HepG2 (cell line): ENCODE data around the gene OBSL1. TPM values are rescaled to one million over a fixed set of nuclear protein-coding genes. Genes with fewer than 3 reads are reported as not detected.

Source experiments
- AGO1 ChIP-seq: fragments of 200-400 bp; formaldehyde crosslinking; IDR thresholded peaks from 2 replicates; pipeline ENCODE4 v1.6.1; 2017; ENCODE audit warnings: mild to moderate bottlenecking, low read depth, low read length, moderate library complexity; ENCODE audit not compliant: poor library complexity, severe bottlenecking
- CERS6 ChIP-seq: sonication (generic); formaldehyde crosslinking; IDR thresholded peaks from 2 replicates; pipeline ENCODE4 v1.5.0; 2020; ENCODE audit warnings: missing genetic modification reagents
- CHD4 ChIP-seq: fragments of 200-600 bp; sonication (generic); IDR thresholded peaks from 2 replicates; pipeline ENCODE4 v1.7.0; 2017; ENCODE audit warnings: mild to moderate bottlenecking, low read length, borderline replicate concordance
- CSRNP1 ChIP-seq: sonication (generic); formaldehyde crosslinking; IDR thresholded peaks from 2 replicates; pipeline ENCODE4 v1.8.1; 2023; ENCODE audit warnings: mild to moderate bottlenecking, missing genetic modification reagents
- ELK4 ChIP-seq: sonication (generic); formaldehyde crosslinking; IDR thresholded peaks from 2 replicates; pipeline ENCODE4 v1.9.0; 2021; ENCODE audit warnings: missing genetic modification reagents, borderline replicate concordance
- GABPB1 ChIP-seq: IDR thresholded peaks from 2 replicates; pipeline ENCODE4 v1.6.1; 2016; ENCODE audit warnings: mild to moderate bottlenecking, missing genetic modification reagents, moderate library complexity, missing compliant biosample characterization
- NRL ChIP-seq: sonication (generic); formaldehyde crosslinking; IDR thresholded peaks from 2 replicates; pipeline ENCODE4 v1.5.0; 2020; ENCODE audit warnings: missing genetic modification reagents, mild to moderate bottlenecking, moderate library complexity, borderline replicate concordance
- POLR2G ChIP-seq: fragments of 200-400 bp; formaldehyde crosslinking; IDR thresholded peaks from 2 replicates; pipeline ENCODE4 v1.6.1; 2018; ENCODE audit warnings: mild to moderate bottlenecking, low read depth, low read length, moderate library complexity
- REXO4 ChIP-seq: sonication (generic); formaldehyde crosslinking; IDR thresholded peaks from 2 replicates; pipeline ENCODE4 v1.8.0; 2022; ENCODE audit warnings: missing genetic modification reagents, mild to moderate bottlenecking, borderline replicate concordance
- SRF ChIP-seq: IDR thresholded peaks from 2 replicates; pipeline ENCODE4 v1.6.1; 2011; ENCODE audit warnings: mild to moderate bottlenecking, low read depth, low read length, moderate library complexity
- TBX2 ChIP-seq: sonication (generic); formaldehyde crosslinking; IDR thresholded peaks from 2 replicates; pipeline ENCODE4 v1.5.0; 2020; ENCODE audit warnings: missing genetic modification reagents, mild to moderate bottlenecking, borderline replicate concordance
- WIZ ChIP-seq: sonication (generic); formaldehyde crosslinking; IDR thresholded peaks from 2 replicates; pipeline ENCODE4 v1.5.1; 2020; ENCODE audit warnings: mild to moderate bottlenecking, missing genetic modification reagents
- ZBTB40 ChIP-seq, 2 experiments: fragments of 450-650 bp in 1 of 2; sonication (generic) in 1 of 2; formaldehyde crosslinking in 1 of 2; IDR thresholded peaks; 2 replicates each; pipeline versions ENCODE4 v1.6.1 to v1.8.0; 2016 to 2022; ENCODE audit warnings: antibody characterized with exemption in 1 of 2, mild to moderate bottlenecking in 1 of 2, missing genetic modification reagents in 1 of 2
- ZNF563 ChIP-seq: sonication (generic); formaldehyde crosslinking; IDR thresholded peaks from 2 replicates; pipeline ENCODE4 v1.8.0; 2022; ENCODE audit warnings: mild to moderate bottlenecking, moderate library complexity, missing genetic modification reagents
- ZSCAN21 ChIP-seq: sonication (generic); formaldehyde crosslinking; IDR thresholded peaks from 2 replicates; pipeline ENCODE4 v1.8.0; 2022; ENCODE audit warnings: mild to moderate bottlenecking, missing genetic modification reagents, moderate library complexity, borderline replicate concordance
- polyA plus RNA-seq, 8 experiments: library from polyadenylated mRNA; depleted of rRNA in 3 of 8; stranded (reverse) in 7 of 8; unstranded in 1 of 8; fragments of >200 nt; fragmentation: Illumina TruSeq in 4 of 8; extraction: Trizol in 4 of 8; gene quantifications; 2 replicates each; pipeline versions ENCODE4 v1.2.1 to v1.2.3, GENCODE V29; 2011 to 2016; ENCODE audit warnings: low read depth in 4 of 8, missing spikeins in 1 of 8, mixed read lengths in 1 of 8; ENCODE audit not compliant: insufficient read depth in 1 of 8
- total RNA-seq, 5 experiments: library from RNA; depleted of rRNA; stranded (reverse); fragments of >200 nt; fragmentation: Illumina TruSeq; extraction: Trizol; gene quantifications; 2 replicates each; pipeline ENCODE4 v1.2.3, GENCODE V29; 2016; ENCODE audit warnings: low read depth in 1 of 5

Gene OBSL1
- total and polyA plus RNA-seq, 2 of the 13 experiments (the other 11 are each of a cell fraction or from before 2014, with no cell fraction given): 86.7 to 218 TPM

GRCh38 chr2:219567791-219568361 is 3.5 kb downstream of the OBSL1 start (continued):
- TF ChIP-seq ZBTB40 (IDR thresholded peaks at IDR 0.05) (no peak), ZBTB40 (CRISPR knock-in tag; IDR thresholded peaks at IDR 0.05) (peak; percentile 40; the same call in 1 of the 2 replicates), AGO1 (peak; percentile 96), TBX2 (CRISPR knock-in tag) (peak; percentile 25), NRL (peak; percentile 21; the same call in 1 of the 2 replicates), WIZ (no peak), POLR2G (peak; percentile 78), ELK4 (no peak), ZNF563 (CRISPR knock-in tag) (peak; percentile 20; the same call in 1 of the 2 replicates), REXO4 (CRISPR knock-in tag) (no peak), SRF (no peak), ZSCAN21 (CRISPR knock-in tag) (0 out of 2 replicates have a peak, but pooled peaks have one; percentile 12), GABPB1 (CRISPR knock-in tag) (peak; percentile 34; the same call in 1 of the 2 replicates), CSRNP1 (CRISPR knock-in tag) (0 out of 2 replicates have a peak, but pooled peaks have one; percentile 20), CERS6 (CRISPR knock-in tag) (no peak), CHD4 (no peak)
